Skeletal muscle tissue (tissue), 4 donors: ENCODE results near the gene NID2. TPM values are rescaled to one million over a fixed set of nuclear protein-coding genes. Genes with fewer than 3 reads are reported as not detected.

ENCODE experiments used
- H3K27ac ChIP-seq: one replicate; pipeline ENCODE4 v1.7.0; 2013; ENCODE audit warnings: mild to moderate bottlenecking, low read depth, low read length, inconsistent platforms
- H3K27me3 ChIP-seq, 3 donors: one replicate each; pipeline ENCODE4 v1.7.0; 2013; ENCODE audit warnings: low read length in 3 of 3; ENCODE audit not compliant: control insufficient read depth in 3 of 3, insufficient read depth in 3 of 3
- H3K36me3 ChIP-seq, 3 donors: one replicate each; pipeline ENCODE4 v1.7.0; 2013; ENCODE audit warnings: low read length in 3 of 3; ENCODE audit not compliant: control insufficient read depth in 3 of 3, insufficient read depth in 3 of 3
- H3K4me1 ChIP-seq, 3 donors: one replicate each; pipeline ENCODE4 v1.7.0; 2013; ENCODE audit warnings: low read length in 3 of 3, mild to moderate bottlenecking in 3 of 3; ENCODE audit not compliant: control insufficient read depth in 3 of 3, insufficient read depth in 3 of 3
- H3K4me3 ChIP-seq, 3 donors: one replicate each; pipeline ENCODE4 v1.7.0; 2013; ENCODE audit warnings: low read length in 3 of 3
- H3K9ac ChIP-seq, 3 donors: one replicate each; pipeline ENCODE4 v1.7.0; 2013; ENCODE audit warnings: low read length in 3 of 3, mild to moderate bottlenecking in 3 of 3, moderate library complexity in 2 of 3, low read depth in 1 of 3
- H3K9me3 ChIP-seq, 3 donors: one replicate each; pipeline ENCODE4 v1.7.0; 2013; ENCODE audit warnings: low read length in 3 of 3; ENCODE audit not compliant: control insufficient read depth in 3 of 3
- total RNA-seq: library from RNA; depleted of rRNA; stranded (reverse); fragments of >200 nt; gene quantifications from one replicate; pipeline ENCODE4 v1.2.3, GENCODE V29; 2014
- donor health status: Osteomylitis.

NID2 gene
- total RNA-seq, 1 donor from 2014 or later, result 76.7 TPM

- H3K4me1 ChIP-seq, result no peaks in the 10 kb centered on the region
- H3K36me3 ChIP-seq, result peaks cover 14 to 49% (median 47%) of the 10 kb centered on the region in 3 donors
- H3K9me3 ChIP-seq, result no peaks in the 10 kb centered on the region
- H3K9ac ChIP-seq, result no peak overlapping the region
- H3K27me3 ChIP-seq, result no peaks in the 10 kb centered on the region
- no peak overlapping the region for H3K27ac ChIP-seq
- no peak overlapping the region for H3K4me3 ChIP-seq
Observed at GRCh38 chr14:51998348-51998747, 70.5 kb downstream of the NID2 start.

GRCh38 chr14:51996148-51996746 lies 72.6 kb downstream of the NID2 start:
- no peaks in the 10 kb centered on the region for H3K9me3 ChIP-seq
- no peaks in the 10 kb centered on the region for H3K27me3 ChIP-seq
- H3K27ac ChIP-seq, result no peak overlapping the region
- H3K9ac ChIP-seq, result no peak overlapping the region
- H3K4me1 ChIP-seq, result no peaks in the 10 kb centered on the region
- no peak overlapping the region for H3K4me3 ChIP-seq
- peaks cover 2 to 43% (median 34%) of the 10 kb centered on the region in 3 donors for H3K36me3 ChIP-seq

- H3K36me3 ChIP-seq, result peaks cover 0 to 31% (median 28%) of the 10 kb centered on the region in 3 donors
- H3K27ac ChIP-seq, result no peak overlapping the region
- peaks cover 8 to 17% (median 16%) of the 10 kb centered on the region in 3 donors for H3K4me1 ChIP-seq
Observed at GRCh38 chr14:51993285-51993920, 75.5 kb downstream of the NID2 start.

GRCh38 chr14:51990488-51990887 lies 78.4 kb downstream of the NID2 start:
- H3K36me3 ChIP-seq, result peaks cover 0 to 31% (median 27%) of the 10 kb centered on the region in 3 donors
- H3K27me3 ChIP-seq, result no peaks in the 10 kb centered on the region
- peaks cover 9 to 19% (median 17%) of the 10 kb centered on the region in 3 donors for H3K4me1 ChIP-seq
- peak overlapping the region in 2 of 3 donors; percentile 93 to 97 for H3K9ac ChIP-seq
- no peak overlapping the region for H3K27ac ChIP-seq
- H3K4me3 ChIP-seq, result peak overlapping the region; percentile 83 to 99 (median 90)
- no peaks in the 10 kb centered on the region for H3K9me3 ChIP-seq

More at GRCh38 chr14:51993285-51993920, 75.5 kb downstream of the NID2 start:
- H3K27me3 ChIP-seq, result no peaks in the 10 kb centered on the region
- H3K9ac ChIP-seq, result no peak overlapping the region
- H3K4me3 ChIP-seq, result no peak overlapping the region
- H3K9me3 ChIP-seq, result no peaks in the 10 kb centered on the region

GRCh38 chr14:51989293-51990234 lies 79.3 kb downstream of the NID2 start, which contains the start of gene RTRAF:
TSS of gene RTRAF (plus strand) at chr14:51989546. CDS start at chr14:51989640, 94 bp downstream.
- Histone ChIP-seq H3K27me3 (no peaks in the 10 kb centered on the region), H3K27ac (peak within 1 kb of the TSS; percentile 84), H3K9me3 (no peaks in the 10 kb centered on the region), H3K4me1 (peaks cover 9 to 19% (median 17%) of the 10 kb centered on the region in 3 donors), H3K36me3 (peaks cover 0 to 25% (median 19%) of the 10 kb centered on the region in 3 donors), H3K4me3 (peak within 1 kb of the TSS; percentile 83 to 99 (median 90)), H3K9ac (peak within 1 kb of the TSS; percentile 93 to 97 (median 96))

- H3K36me3 ChIP-seq, result peaks cover 0 to 12% (median 12%) of the 10 kb centered on the region in 3 donors
- H3K9me3 ChIP-seq, result no peaks in the 10 kb centered on the region
- H3K4me3 ChIP-seq, result no peak overlapping the region
- H3K9ac ChIP-seq, result peak overlapping the region in 1 of 3 donors; percentile 97
- no peaks in the 10 kb centered on the region for H3K27me3 ChIP-seq
- peaks cover 9 to 19% (median 17%) of the 10 kb centered on the region in 3 donors for H3K4me1 ChIP-seq
- no peak overlapping the region for H3K27ac ChIP-seq
Observed at GRCh38 chr14:51988221-51988620, 80.6 kb downstream of the NID2 start.

- H3K27me3 ChIP-seq, result no peaks in the 10 kb centered on the region
- no peak overlapping the region for H3K27ac ChIP-seq
- H3K4me3 ChIP-seq, result no peak overlapping the region
- no peak overlapping the region for H3K9ac ChIP-seq
- peaks cover 0 to 7% (median 5%) of the 10 kb centered on the region in 3 donors for H3K4me1 ChIP-seq
- H3K36me3 ChIP-seq, result no peaks in the 10 kb centered on the region
- no peaks in the 10 kb centered on the region for H3K9me3 ChIP-seq
Observed at GRCh38 chr14:51981218-51981854, 87.5 kb downstream of the NID2 start.

- H3K9me3 ChIP-seq, result no peaks in the 10 kb centered on the region
- H3K27me3 ChIP-seq, result no peaks in the 10 kb centered on the region
- no peak overlapping the region for H3K27ac ChIP-seq
- no peak overlapping the region for H3K4me3 ChIP-seq
- H3K4me1 ChIP-seq, result peaks cover 0 to 7% (median 5%) of the 10 kb centered on the region in 3 donors
- no peak overlapping the region for H3K9ac ChIP-seq
- no peaks in the 10 kb centered on the region for H3K36me3 ChIP-seq
Observed at GRCh38 chr14:51979088-51979709, 89.7 kb downstream of the NID2 start.

GRCh38 chr14:51978681-51979085 lies 90.2 kb downstream of the NID2 start:
- Histone ChIP-seq H3K9me3 (no peaks in the 10 kb centered on the region), H3K27me3 (no peaks in the 10 kb centered on the region), H3K36me3 (no peaks in the 10 kb centered on the region), H3K9ac (no peak overlapping the region), H3K4me3 (no peak overlapping the region), H3K4me1 (peaks cover 0 to 7% (median 5%) of the 10 kb centered on the region in 3 donors), H3K27ac (no peak overlapping the region)
